ENCODE data around the gene CHMP1A.

DNA sequence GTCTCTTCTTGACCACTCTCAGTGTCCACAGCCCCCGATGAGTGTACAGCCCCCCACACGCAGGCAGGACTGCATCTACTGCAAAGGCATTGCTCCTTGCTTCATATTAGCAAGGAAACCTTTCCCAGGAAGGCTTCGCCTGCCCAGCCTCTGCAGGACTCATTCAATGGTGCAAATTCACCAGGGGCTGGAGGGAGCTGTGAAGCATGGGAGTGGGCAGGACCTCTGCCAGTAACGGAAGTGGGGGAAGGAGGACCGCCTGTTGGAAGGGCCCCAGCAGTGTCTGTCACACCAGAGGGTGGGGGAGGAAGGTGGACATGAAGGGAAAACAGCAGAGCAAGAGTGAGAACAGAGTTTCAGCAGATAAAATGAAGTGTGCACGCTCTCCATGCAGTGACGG, 2.6 kb upstream of the CHMP1A start:
- TF ChIP-seq POLR2A (IDR thresholded peaks at IDR 0.05) (no peak), CTCF (IDR thresholded peaks at IDR 0.05 in 8 of 11, conservative IDR thresholded peaks at IDR 0.05 in 3 of 11) (no peak)
